H1 (cell line): Measurements from ENCODE around the gene ATPAF1. TPM values are rescaled to one million over a fixed set of nuclear protein-coding genes. Genes with fewer than 3 reads are reported as not detected.

Experiments used
- SIN3A ChIP-seq, 2 experiments: IDR thresholded peaks in 1 of 2; conservative IDR thresholded peaks in 1 of 2; 2 replicates each; pipeline ENCODE4 v1.6.1; 2011 to 2012; ENCODE audit warnings: low read length in 2 of 2, improper control_type of control experiment in 1 of 2, low read depth in 1 of 2, mild to moderate bottlenecking in 1 of 2
- polyA plus RNA-seq, 7 experiments: library from polyadenylated mRNA; depleted of rRNA in 3 of 7; stranded (reverse) in 5 of 7; unstranded in 2 of 7; fragments of >200 nt in 5 of 7; fragments of 200-250 nt in 2 of 7; gene quantifications; 1 replicate in 5 of 7; 2 replicates in 1 of 7; 4 replicates in 1 of 7; pipeline versions ENCODE4 v1.2.1 to v1.2.3, GENCODE V29; 2011 to 2013; ENCODE audit warnings: missing spikeins in 2 of 7, mixed read lengths in 2 of 7
- total RNA-seq: library from RNA; stranded (reverse); fragmentation: NEBNext Ultra II Directional; extraction: Animal tissue kit (Norgen Biotek cat#: 25700); gene quantifications from 2 replicates; pipeline ENCODE4 v1.2.1, GENCODE V29; 2021

ATPAF1 gene
- total and polyA plus RNA-seq, 2 of the 8 experiments (the other 6 are each of a cell fraction or from before 2014, with no cell fraction given): 46.7 to 55.9 TPM

DNA sequence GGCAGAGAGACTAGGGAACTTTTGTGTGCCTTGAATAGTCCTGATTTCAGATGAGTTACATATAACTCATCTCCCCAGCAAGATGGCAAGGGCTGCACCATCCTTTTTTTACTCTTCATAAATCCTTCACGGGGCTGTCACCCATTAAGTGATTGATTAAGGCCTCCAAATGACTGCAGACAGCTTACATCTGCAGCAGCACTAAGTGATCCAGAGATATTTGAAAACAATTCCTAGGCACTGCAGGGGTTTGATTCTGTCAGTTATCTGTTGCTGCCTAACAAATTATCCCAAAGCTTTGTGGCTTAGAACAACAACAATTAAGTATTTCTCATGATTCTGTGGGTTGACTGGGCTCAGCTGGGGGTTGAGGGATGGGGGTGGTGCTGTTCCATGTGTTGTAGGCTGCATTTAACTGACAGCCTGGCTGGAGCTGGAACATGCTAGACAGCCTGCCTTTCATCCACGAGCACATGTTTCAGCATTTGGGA, 22.8 kb upstream of the ATPAF1 start (continued):
- TF ChIP-seq SIN3A (conservative IDR thresholded peaks at IDR 0.05 in 1 of 2, IDR thresholded peaks at IDR 0.05 in 1 of 2; ENCODE audit: low read depth in 1 of 2, low read length in 2 of 2): no peak
